Body of pancreas (tissue), 4 donors: ENCODE results near the gene DNTT. TPM values are rescaled to one million over a fixed set of nuclear protein-coding genes. Genes with fewer than 3 reads are reported as not detected.

Source experiments
- ATAC-seq: fragments of 150-250 bp; one replicate; pipeline ENCODE4 v1.9.1; 2016
- DNase-seq, 4 donors: peaks; one replicate each; pipeline ENCODE4 v3.0.0-alpha.2; 2019
- H3K27ac ChIP-seq, 4 donors: fragments of 200-600 bp; sonication (generic); 1 replicate in 3 of 4; 2 replicates in 1 of 4; pipeline versions ENCODE4 v1.5.1 to v1.6.1; 2016 to 2019; ENCODE audit warnings: mild to moderate bottlenecking in 1 of 4, mixed read lengths in 1 of 4, moderate library complexity in 1 of 4
- H3K27me3 ChIP-seq, 2 donors: fragments of 200-600 bp; sonication (generic); one replicate each; pipeline ENCODE4 v1.6.0; 2016; ENCODE audit warnings: mild to moderate bottlenecking in 1 of 2
- H3K36me3 ChIP-seq, 2 donors: fragments of 200-600 bp; sonication (generic); replicated peaks in 1 of 2; 2 replicates each; pipeline ENCODE4 v1.5.1; 2016; ENCODE audit warnings: low read depth in 2 of 2; ENCODE audit not compliant: insufficient read depth in 1 of 2
- H3K4me1 ChIP-seq: fragments of 200-600 bp; sonication (generic); one replicate; pipeline ENCODE4 v1.6.0; 2016
- H3K4me3 ChIP-seq, 2 donors: fragments of 200-600 bp; sonication (generic); 1 replicate in 1 of 2; 2 replicates in 1 of 2; pipeline ENCODE4 v1.5.1; 2016 to 2019
- H3K9me3 ChIP-seq, 3 donors: fragments of 200-600 bp; sonication (generic); 1 replicate in 2 of 3; 2 replicates in 1 of 3; pipeline ENCODE4 v1.5.1; 2016
- CTCF ChIP-seq, 7 experiments: fragments of 450-650 bp in 4 of 7; fragments of 200-600 bp in 3 of 7; sonication (generic) in 3 of 7; IDR thresholded peaks; one replicate each; pipeline ENCODE4 v1.5.1; 2016 to 2019; ENCODE audit warnings: antibody characterized with exemption in 7 of 7
- POLR2A ChIP-seq, 3 donors: fragments of 450-650 bp; IDR thresholded peaks; one replicate each; pipeline ENCODE4 v1.6.1; 2016; ENCODE audit warnings: antibody characterized with exemption in 3 of 3, mild to moderate bottlenecking in 2 of 3
- WGBS, 2 donors: methylation state at CpG; one replicate each; pipeline ENCODE4 v1.1.5; 2017; 5-methylcytosine and 5-hydroxymethylcytosine counted together
- intact Hi-C: fragments of 100-400 bp; cut with DNase I; formaldehyde crosslinking; loops from one replicate; pipeline ENCODE4 v1.15.1; 2023
- total RNA-seq, 2 donors: library from RNA; depleted of rRNA; stranded (reverse); fragments of >200 nt; gene quantifications; one replicate each; pipeline ENCODE4 v1.1.0, GENCODE V29; 2016

DNTT gene
- total RNA-seq, 2 donors from 2014 or later = not detected

- no peak overlapping the region for H3K27ac ChIP-seq
- intact Hi-C loops = no loop called here
- no peaks in the 10 kb centered on the region for H3K36me3 ChIP-seq
- peaks cover 5% of the 10 kb centered on the region for H3K4me1 ChIP-seq
- no peak overlapping the region for H3K4me3 ChIP-seq
- no peak for TF ChIP-seq CTCF (IDR thresholded peaks at IDR 0.05)
- TF ChIP-seq POLR2A (IDR thresholded peaks at IDR 0.05) = no peak
- WGBS, 2 donors = 58 to 72% methylated on average over 2 of the region's 2 CpGs
- peaks cover 0 to 3% (median 0%) of the 10 kb centered on the region in 3 donors for H3K9me3 ChIP-seq
- no peaks in the 10 kb centered on the region for H3K27me3 ChIP-seq
- DNase-seq = no peak
- ATAC-seq = no peak
Measured at GRCh38 chr10:96345222-96345621, 41.0 kb downstream of the DNTT start.

- intact Hi-C loops = no loop called here
- Histone ChIP-seq H3K9me3 (peaks cover 0 to 3% (median 0%) of the 10 kb centered on the region in 3 donors), H3K4me3 (no peak overlapping the region), H3K4me1 (no peaks in the 10 kb centered on the region), H3K27me3 (no peaks in the 10 kb centered on the region), H3K36me3 (no peaks in the 10 kb centered on the region), H3K27ac (no peak overlapping the region)
- DNase-seq (no peak), ATAC-seq (no peak)
- WGBS, 2 donors = 80 to 90% methylated on average over 1 of the region's 1 CpG
- TF ChIP-seq CTCF (IDR thresholded peaks at IDR 0.05) = no peak
- TF ChIP-seq POLR2A (IDR thresholded peaks at IDR 0.05) = no peak
Measured at GRCh38 chr10:96346295-96346694, 42.1 kb downstream of the DNTT start.

- ATAC-seq (no peak), DNase-seq (no peak)
- no peak overlapping the region for H3K27ac ChIP-seq
- intact Hi-C loops = no loop called here
- H3K9me3 ChIP-seq = no peaks in the 10 kb centered on the region
- no peaks in the 10 kb centered on the region for H3K36me3 ChIP-seq
- no peaks in the 10 kb centered on the region for H3K27me3 ChIP-seq
- H3K4me3 ChIP-seq = no peak overlapping the region
- TF ChIP-seq POLR2A (IDR thresholded peaks at IDR 0.05) = no peak
- TF ChIP-seq CTCF (IDR thresholded peaks at IDR 0.05) = no peak
- peaks cover 9% of the 10 kb centered on the region for H3K4me1 ChIP-seq
Measured at GRCh38 chr10:96352027-96352426, 47.8 kb downstream of the DNTT start.

- H3K27me3 ChIP-seq = no peaks in the 10 kb centered on the region
- ATAC-seq = no peak
- H3K36me3 ChIP-seq = no peaks in the 10 kb centered on the region
- intact Hi-C loops = no loop called here
- H3K9me3 ChIP-seq = no peaks in the 10 kb centered on the region
- H3K27ac ChIP-seq = no peak overlapping the region
- H3K4me3 ChIP-seq = no peak overlapping the region
- TF ChIP-seq CTCF (IDR thresholded peaks at IDR 0.05) (no peak), POLR2A (IDR thresholded peaks at IDR 0.05) (no peak)
- DNase-seq = peak in 1 of 4 donors; percentile 33
- WGBS, 2 donors = 37 to 39% methylated on average over 4 of the region's 4 CpGs
- peaks cover 9% of the 10 kb centered on the region for H3K4me1 ChIP-seq
Measured at GRCh38 chr10:96352582-96352981, 48.3 kb downstream of the DNTT start.

GRCh38 chr10:96357038-96357620 is 52.9 kb downstream of the DNTT start:
- 55 to 67% methylated on average over 4 to 8 of the region's 8 CpGs for WGBS, 2 donors
- Histone ChIP-seq H3K27me3 (no peaks in the 10 kb centered on the region), H3K4me3 (no peak overlapping the region), H3K36me3 (no peaks in the 10 kb centered on the region), H3K9me3 (no peaks in the 10 kb centered on the region), H3K4me1 (peaks cover 5% of the 10 kb centered on the region), H3K27ac (no peak overlapping the region)
- TF ChIP-seq POLR2A (IDR thresholded peaks at IDR 0.05) (no peak), CTCF (IDR thresholded peaks at IDR 0.05) (no peak)
- DNase-seq (no peak), ATAC-seq (no peak)
- intact Hi-C loops = no loop called here
